HCT116 (cell line): ENCODE measurements around the gene PRR16. TPM values are rescaled to one million over a fixed set of nuclear protein-coding genes. Genes with fewer than 3 reads are reported as not detected.

Experiments used
- ATAC-seq: fragments of 200-7000 bp; cut with Tn5 transposase; 2 replicates; pipeline ENCODE4 v1.9.1; 2020; ENCODE audit warnings: mild to moderate bottlenecking, moderate library complexity
- BruUV-seq: library from RNA; stranded (reverse); fragments of 400-500 nt; replicated peaks from 2 replicates; lab custom pipeline; 2021; lab: Mats Ljungman, UMichigan
- CTCF ChIA-PET: fragments of 300-600 bp; sonication (Branson Sonifier 250); formaldehyde crosslinking; loops from one replicate; lab custom pipeline; 2021; ENCODE audit warnings: antibody characterized with exemption; lab: Charles Lee
- POLR2A ChIA-PET: fragments of 300-600, 350-600 bp; sonication (Branson Sonifier 250); formaldehyde crosslinking; loops from one replicate; lab custom pipeline; 2021; ENCODE audit warnings: antibody characterized with exemption; lab: Charles Lee
- RAD21 ChIA-PET, 2 experiments: fragments of 300-600 bp; sonication (Branson Sonifier 250); formaldehyde crosslinking; loops; one replicate each; lab custom pipeline; 2023; ENCODE audit warnings: low total read pairs in 2 of 2; ENCODE audit not compliant: uncharacterized antibody in 2 of 2, unreplicated experiment in 2 of 2, low non-redundant PET in 1 of 2; lab: Charles Lee
- DNase-seq: peaks from one replicate; pipeline ENCODE4 v3.0.0-alpha.2; 2010; ENCODE audit warnings: low read depth, low spot score
- H2AFZ ChIP-seq: fragments of 200-600 bp; shearing (Covaris generic), sonication (generic); 2 replicates; pipeline ENCODE4 v1.6.1; 2017; ENCODE audit warnings: low read depth, mixed run types, mixed read lengths, antibody characterized with exemption, low read length; ENCODE audit not compliant: poor library complexity, severe bottlenecking
- H3K27ac ChIP-seq: 2 replicates; pipeline ENCODE4 v1.5.1; 2012; ENCODE audit warnings: low read depth, low read length
- H3K27me3 ChIP-seq: fragments of 200-600 bp; sonication (generic); 2 replicates; pipeline ENCODE4 v1.6.1; 2016; ENCODE audit warnings: mixed run types, low read length, mixed read lengths; ENCODE audit not compliant: insufficient read depth
- H3K36me3 ChIP-seq, 2 experiments: fragments of 200-500 bp in 1 of 2; fragments of 200-600 bp in 1 of 2; sonication (Bioruptor generic) in 1 of 2; sonication (generic) in 1 of 2; 2 replicates each; pipeline versions ENCODE4 v1.5.1 to v1.6.1; 2014 to 2016; ENCODE audit warnings: low read length in 2 of 2, inconsistent platforms in 1 of 2, mixed read lengths in 1 of 2, mixed run types in 1 of 2; ENCODE audit not compliant: insufficient read depth in 2 of 2, control insufficient read depth in 1 of 2
- H3K4me1 ChIP-seq, 2 experiments: fragments of 200-600 bp in 1 of 2; sonication (generic) in 1 of 2; 2 replicates each; pipeline versions ENCODE4 v1.5.1 to v1.6.1; 2012 to 2017; ENCODE audit warnings: low read length in 2 of 2, inconsistent platforms in 1 of 2, mild to moderate bottlenecking in 1 of 2, mixed read lengths in 1 of 2, mixed run types in 1 of 2, moderate library complexity in 1 of 2; ENCODE audit not compliant: insufficient read depth in 2 of 2, control insufficient read depth in 1 of 2
- H3K4me2 ChIP-seq: fragments of 200-600 bp; sonication (generic); 2 replicates; pipeline ENCODE4 v1.6.1; 2017; ENCODE audit warnings: mixed run types, low read length, mixed read lengths
- H3K4me3 ChIP-seq, 2 experiments: fragments of 200-600 bp in 1 of 2; sonication (generic) in 1 of 2; replicated peaks in 1 of 2; 2 replicates each; pipeline ENCODE4 v1.5.1; 2011 to 2016; ENCODE audit warnings: low read length in 2 of 2, control low read depth in 1 of 2, low read depth in 1 of 2, mild to moderate bottlenecking in 1 of 2, mixed read lengths in 1 of 2, mixed run types in 1 of 2
- H3K79me2 ChIP-seq: fragments of 200-600 bp; sonication (generic); 2 replicates; pipeline ENCODE4 v1.6.1; 2017; ENCODE audit warnings: mild to moderate bottlenecking, mixed run types, low read length, moderate library complexity, mixed read lengths; ENCODE audit not compliant: insufficient read depth
- H3K9ac ChIP-seq: fragments of 200-600 bp; sonication (generic); 2 replicates; pipeline ENCODE4 v1.6.1; 2016; ENCODE audit warnings: low read length, mixed read lengths
- H3K9me2 ChIP-seq: fragments of 200-600 bp; sonication (generic), shearing (Covaris generic); 2 replicates; pipeline ENCODE4 v1.6.1; 2017; ENCODE audit warnings: mixed run types, mild to moderate bottlenecking, moderate library complexity; ENCODE audit not compliant: insufficient read depth
- H3K9me3 ChIP-seq, 2 experiments: fragments of 200-500 bp in 1 of 2; fragments of 200-600 bp in 1 of 2; sonication (Bioruptor generic) in 1 of 2; sonication (generic) in 1 of 2; 2 replicates each; pipeline ENCODE4 v1.6.1; 2014 to 2017; ENCODE audit warnings: low read length in 2 of 2, mixed read lengths in 2 of 2, inconsistent platforms in 1 of 2, low read depth in 1 of 2, mild to moderate bottlenecking in 1 of 2, mixed run types in 1 of 2, moderate library complexity in 1 of 2; ENCODE audit not compliant: control insufficient read depth in 1 of 2, insufficient read depth in 1 of 2
- H4K20me1 ChIP-seq: fragments of 200-600 bp; sonication (generic), shearing (Covaris generic); 2 replicates; pipeline ENCODE4 v1.6.1; 2017; ENCODE audit warnings: mixed run types, mild to moderate bottlenecking, moderate library complexity; ENCODE audit not compliant: insufficient read depth
- EZH2 ChIP-seq: fragments of 200-600 bp; sonication (generic); IDR thresholded peaks from 2 replicates; pipeline ENCODE4 v1.6.1; 2017; ENCODE audit warnings: antibody characterized with exemption, mixed run types
- FOSL1 ChIP-seq: IDR thresholded peaks from 2 replicates; pipeline ENCODE4 v1.6.1; 2012; ENCODE audit warnings: low read depth
- JUND ChIP-seq: IDR thresholded peaks from 2 replicates; pipeline ENCODE4 v1.6.1; 2012
- POLR2AphosphoS5 ChIP-seq: IDR thresholded peaks from 2 replicates; pipeline ENCODE4 v1.6.1; 2011; ENCODE audit warnings: mild to moderate bottlenecking, low read depth, low read length, moderate library complexity
- SIN3A ChIP-seq: IDR thresholded peaks from 2 replicates; pipeline ENCODE4 v1.6.1; 2012; ENCODE audit warnings: low read depth
- SP1 ChIP-seq: IDR thresholded peaks from 2 replicates; pipeline ENCODE4 v1.6.1; 2012; ENCODE audit warnings: low read depth
- TCF7L2 ChIP-seq: IDR thresholded peaks from 2 replicates; pipeline ENCODE4 v1.7.0; 2011; ENCODE audit warnings: borderline replicate concordance, inconsistent platforms; ENCODE audit not compliant: insufficient read depth, insufficient read length; ENCODE audit errors: extremely low read depth
- YY1 ChIP-seq: IDR thresholded peaks from 2 replicates; pipeline ENCODE4 v1.6.1; 2011; ENCODE audit warnings: low read length, low read depth, moderate library complexity, mild to moderate bottlenecking; ENCODE audit not compliant: insufficient replicate concordance; ENCODE audit errors: extremely low read depth
- ZFX ChIP-seq: fragments of 450-650 bp; IDR thresholded peaks from 2 replicates; pipeline ENCODE4 v1.6.1; 2017
- ZNF274 ChIP-seq: fragments of 200-500 bp; sonication (Bioruptor generic); IDR thresholded peaks from 2 replicates; pipeline ENCODE4 v1.6.1; 2014; ENCODE audit warnings: mild to moderate bottlenecking, low read depth, low read length, inconsistent platforms
- intact Hi-C: fragments of 100-400 bp; cut with micrococcal nuclease; formaldehyde crosslinking; loops from 2 replicates; pipeline ENCODE4 v1.10.0; 2022
- total RNA-seq: library from RNA; stranded (reverse); gene quantifications from one replicate; pipeline ENCODE4 v1.2.1, GENCODE V29; 2021; ENCODE audit not compliant: unreplicated experiment
- TF ChIP-seq, protein P1 (sequence below): IDR thresholded peaks from 2 replicates; pipeline ENCODE4 v1.6.1; 2012
- TF ChIP-seq, protein P2 (sequence below): IDR thresholded peaks from 2 replicates; pipeline ENCODE4 v1.6.1; 2012; ENCODE audit warnings: low read depth

Gene PRR16
- total RNA-seq, 1 experiment from 2014 or later, result 0.42 TPM

DNA sequence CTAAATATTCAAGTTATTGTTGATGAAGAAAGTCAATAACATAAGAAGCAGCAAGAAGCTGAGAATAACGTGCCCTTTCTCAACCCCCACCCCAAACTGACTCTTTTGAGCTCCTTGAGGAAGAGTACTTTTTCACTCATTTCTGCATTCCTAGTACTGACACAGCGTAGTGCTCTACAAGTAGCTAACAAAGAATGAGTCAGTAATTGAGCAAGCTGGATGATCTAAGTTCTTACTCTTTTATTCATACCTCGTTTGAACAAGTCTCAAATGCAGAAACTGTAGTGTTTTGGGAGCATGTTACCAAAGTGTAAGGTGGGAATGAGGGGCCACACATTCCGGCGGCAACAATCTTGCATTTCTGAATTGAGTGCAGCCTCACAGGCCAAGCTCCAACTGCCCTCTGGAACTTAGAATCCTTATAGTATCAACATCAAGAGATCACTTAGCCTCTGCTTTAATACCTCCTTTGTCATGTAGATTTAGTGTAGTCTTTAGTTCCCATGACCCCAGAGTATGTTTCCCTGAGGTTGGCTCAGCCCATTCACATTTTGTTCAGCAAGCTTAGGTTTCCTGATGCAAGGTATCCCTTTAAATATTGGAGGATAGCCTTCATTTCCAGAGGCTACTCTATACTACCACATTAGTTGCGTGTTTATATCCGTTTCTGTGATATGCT is 152.0 kb downstream of the PRR16 start:
- POLR2A ChIA-PET, result no interaction called here
- H4K20me1 ChIP-seq, result no peaks in the 10 kb centered on the region
- peaks cover 4% of the 10 kb centered on the region; the same call in 1 of the 2 replicates for H3K9me2 ChIP-seq
- TF ChIP-seq YY1, result no peak
- TF ChIP-seq ZNF274, result no peak
- no peak for TF ChIP-seq EZH2
- TF ChIP-seq JUND, result no peak
- TF ChIP-seq SIN3A, result no peak
- TF ChIP-seq FOSL1, result no peak
- TF ChIP-seq TCF7L2, result no peak
- TF ChIP-seq POLR2AphosphoS5, result no peak
- TF ChIP-seq ZFX, result no peak
- TF ChIP-seq SP1, result no peak
- TF ChIP-seq, protein P1, sequence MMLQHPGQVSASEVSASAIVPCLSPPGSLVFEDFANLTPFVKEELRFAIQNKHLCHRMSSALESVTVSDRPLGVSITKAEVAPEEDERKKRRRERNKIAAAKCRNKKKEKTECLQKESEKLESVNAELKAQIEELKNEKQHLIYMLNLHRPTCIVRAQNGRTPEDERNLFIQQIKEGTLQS, result no peak
- TF ChIP-seq, protein P2, sequence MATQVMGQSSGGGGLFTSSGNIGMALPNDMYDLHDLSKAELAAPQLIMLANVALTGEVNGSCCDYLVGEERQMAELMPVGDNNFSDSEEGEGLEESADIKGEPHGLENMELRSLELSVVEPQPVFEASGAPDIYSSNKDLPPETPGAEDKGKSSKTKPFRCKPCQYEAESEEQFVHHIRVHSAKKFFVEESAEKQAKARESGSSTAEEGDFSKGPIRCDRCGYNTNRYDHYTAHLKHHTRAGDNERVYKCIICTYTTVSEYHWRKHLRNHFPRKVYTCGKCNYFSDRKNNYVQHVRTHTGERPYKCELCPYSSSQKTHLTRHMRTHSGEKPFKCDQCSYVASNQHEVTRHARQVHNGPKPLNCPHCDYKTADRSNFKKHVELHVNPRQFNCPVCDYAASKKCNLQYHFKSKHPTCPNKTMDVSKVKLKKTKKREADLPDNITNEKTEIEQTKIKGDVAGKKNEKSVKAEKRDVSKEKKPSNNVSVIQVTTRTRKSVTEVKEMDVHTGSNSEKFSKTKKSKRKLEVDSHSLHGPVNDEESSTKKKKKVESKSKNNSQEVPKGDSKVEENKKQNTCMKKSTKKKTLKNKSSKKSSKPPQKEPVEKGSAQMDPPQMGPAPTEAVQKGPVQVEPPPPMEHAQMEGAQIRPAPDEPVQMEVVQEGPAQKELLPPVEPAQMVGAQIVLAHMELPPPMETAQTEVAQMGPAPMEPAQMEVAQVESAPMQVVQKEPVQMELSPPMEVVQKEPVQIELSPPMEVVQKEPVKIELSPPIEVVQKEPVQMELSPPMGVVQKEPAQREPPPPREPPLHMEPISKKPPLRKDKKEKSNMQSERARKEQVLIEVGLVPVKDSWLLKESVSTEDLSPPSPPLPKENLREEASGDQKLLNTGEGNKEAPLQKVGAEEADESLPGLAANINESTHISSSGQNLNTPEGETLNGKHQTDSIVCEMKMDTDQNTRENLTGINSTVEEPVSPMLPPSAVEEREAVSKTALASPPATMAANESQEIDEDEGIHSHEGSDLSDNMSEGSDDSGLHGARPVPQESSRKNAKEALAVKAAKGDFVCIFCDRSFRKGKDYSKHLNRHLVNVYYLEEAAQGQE, result no peak
- TF ChIP-seq, all 23 proteins: peak for 0
- H3K9ac ChIP-seq, result no peak overlapping the region
- no peak overlapping the region for H3K4me2 ChIP-seq
- H3K4me1 ChIP-seq, result peaks cover 0 to 9% of the 10 kb centered on the region in 2 experiments; a peak in 1 of 4 replicates
- no TSS peak for BruUV-seq
- RAD21 ChIA-PET, result no interaction called here
- ATAC-seq (no peak), DNase-seq (no peak)
- CTCF ChIA-PET, result no interaction called here
- no peaks in the 10 kb centered on the region for H3K27me3 ChIP-seq
- H3K36me3 ChIP-seq, result no peaks in the 10 kb centered on the region
- intact Hi-C loops, result no loop called here
- no peak overlapping the region for H3K4me3 ChIP-seq
- H3K79me2 ChIP-seq, result no peaks in the 10 kb centered on the region
- no peak overlapping the region for H3K27ac ChIP-seq
- H2AFZ ChIP-seq, result no peak overlapping the region
- no peaks in the 10 kb centered on the region for H3K9me3 ChIP-seq
